Testis (tissue), 3 donors: ENCODE measurements around the gene ITGA8. TPM values are rescaled to one million over a fixed set of nuclear protein-coding genes. Genes with fewer than 3 reads are reported as not detected.

Experiments
- DNase-seq: peaks from one replicate; pipeline ENCODE4 v3.0.0-alpha.2; 2019
- H3K27ac ChIP-seq, 2 donors: fragments of 200-600 bp; sonication (generic); one replicate each; pipeline ENCODE4 v1.5.1; 2019
- H3K27me3 ChIP-seq: fragments of 200-600 bp; sonication (generic); one replicate; pipeline ENCODE4 v1.5.1; 2019
- H3K36me3 ChIP-seq: fragments of 200-600 bp; sonication (generic); one replicate; pipeline ENCODE4 v1.5.1; 2017; ENCODE audit warnings: low read depth; ENCODE audit errors: missing control alignments
- H3K4me1 ChIP-seq: fragments of 200-600 bp; sonication (generic); one replicate; pipeline ENCODE4 v1.5.1; 2019
- H3K4me3 ChIP-seq, 2 donors: fragments of 200-600 bp; sonication (generic); one replicate each; pipeline ENCODE4 v1.5.1; 2017 to 2019
- H3K9me3 ChIP-seq: fragments of 200-600 bp; sonication (generic); one replicate; pipeline ENCODE4 v1.5.1; 2017
- POLR2A ChIP-seq: fragments of 450-650 bp; IDR thresholded peaks from one replicate; pipeline ENCODE4 v1.6.1; 2017; ENCODE audit warnings: antibody characterized with exemption, mild to moderate bottlenecking, moderate library complexity
- WGBS, 2 donors: methylation state at CpG; one replicate each; pipeline ENCODE4 v1.1.5; 2018; 5-methylcytosine and 5-hydroxymethylcytosine counted together
- intact Hi-C: fragments of 100-400 bp; cut with DNase I; formaldehyde crosslinking; loops from one replicate; pipeline ENCODE4 v1.15.1; 2023; ENCODE audit warnings: low total_unique reads
- polyA plus RNA-seq: library from polyadenylated mRNA; stranded (reverse); fragments of 350-450 nt; fragmentation: Illumina TruSeq; extraction: RNeasy Lipid Tissue Mini Kit (QIAGEN cat#74804); gene quantifications from one replicate; pipeline ENCODE4 v1.2.3, GENCODE V29; 2014; ENCODE audit warnings: low read depth, low replicate concordance; ENCODE audit not compliant: insufficient read depth
- total RNA-seq, 2 donors: library from RNA; depleted of rRNA; stranded (reverse); fragments of >200 nt; gene quantifications; one replicate each; pipeline ENCODE4 v1.2.3, GENCODE V29; 2016
- TF ChIP-seq, protein P1 (sequence below), 3 experiments: fragments of 450-650 bp in 2 of 3; fragments of 200-600 bp in 1 of 3; sonication (generic) in 1 of 3; IDR thresholded peaks; one replicate each; pipeline ENCODE4 v1.5.1; 2016 to 2019; ENCODE audit warnings: antibody characterized with exemption in 3 of 3, mild to moderate bottlenecking in 2 of 3, moderate library complexity in 1 of 3

Gene ITGA8
- total and polyA plus RNA-seq, 3 donors from 2014 or later, result 0.68 to 6.9 (median 0.79) TPM

DNA sequence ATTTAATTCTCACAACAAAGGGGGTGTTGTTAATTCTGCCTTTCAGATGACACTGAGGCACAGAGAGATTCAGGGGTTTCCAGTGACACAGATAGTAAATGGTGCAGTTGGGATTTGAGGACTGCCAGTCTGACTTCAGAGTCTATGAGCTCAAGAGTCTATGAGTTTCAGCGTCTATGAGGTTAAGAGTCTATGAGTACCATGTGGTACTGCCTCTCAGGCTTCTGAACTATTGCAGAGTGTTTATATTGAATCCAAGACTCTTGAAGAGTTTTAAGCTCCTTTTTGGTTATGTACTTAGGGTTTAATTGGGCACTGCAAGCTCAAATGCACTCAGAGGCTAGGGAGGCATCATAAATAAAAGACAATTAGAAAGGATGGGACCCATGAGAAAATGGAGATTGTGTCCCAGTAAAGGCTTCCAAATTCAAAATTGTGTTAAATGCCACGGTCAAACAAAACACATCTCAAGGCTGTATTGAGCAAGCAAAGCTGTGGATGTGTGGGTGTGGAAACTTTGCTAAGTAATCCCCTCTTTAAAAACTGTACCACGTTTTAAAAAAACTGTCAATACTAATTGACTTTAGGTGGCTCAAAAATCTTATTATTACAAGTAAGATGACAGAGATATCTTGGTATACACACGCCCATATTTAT, 224.7 kb downstream of the ITGA8 start:
- no peak overlapping the region for H3K4me3 ChIP-seq
- intact Hi-C loops, result no loop called here
- H3K36me3 ChIP-seq, result no peaks in the 10 kb centered on the region
- 52 to 67% methylated on average over 4 of the region's 4 CpGs for WGBS, 2 donors
- H3K27me3 ChIP-seq, result no peaks in the 10 kb centered on the region
- no peaks in the 10 kb centered on the region for H3K9me3 ChIP-seq
- H3K4me1 ChIP-seq, result no peaks in the 10 kb centered on the region
- no peak overlapping the region for H3K27ac ChIP-seq
- TF ChIP-seq, protein P1, sequence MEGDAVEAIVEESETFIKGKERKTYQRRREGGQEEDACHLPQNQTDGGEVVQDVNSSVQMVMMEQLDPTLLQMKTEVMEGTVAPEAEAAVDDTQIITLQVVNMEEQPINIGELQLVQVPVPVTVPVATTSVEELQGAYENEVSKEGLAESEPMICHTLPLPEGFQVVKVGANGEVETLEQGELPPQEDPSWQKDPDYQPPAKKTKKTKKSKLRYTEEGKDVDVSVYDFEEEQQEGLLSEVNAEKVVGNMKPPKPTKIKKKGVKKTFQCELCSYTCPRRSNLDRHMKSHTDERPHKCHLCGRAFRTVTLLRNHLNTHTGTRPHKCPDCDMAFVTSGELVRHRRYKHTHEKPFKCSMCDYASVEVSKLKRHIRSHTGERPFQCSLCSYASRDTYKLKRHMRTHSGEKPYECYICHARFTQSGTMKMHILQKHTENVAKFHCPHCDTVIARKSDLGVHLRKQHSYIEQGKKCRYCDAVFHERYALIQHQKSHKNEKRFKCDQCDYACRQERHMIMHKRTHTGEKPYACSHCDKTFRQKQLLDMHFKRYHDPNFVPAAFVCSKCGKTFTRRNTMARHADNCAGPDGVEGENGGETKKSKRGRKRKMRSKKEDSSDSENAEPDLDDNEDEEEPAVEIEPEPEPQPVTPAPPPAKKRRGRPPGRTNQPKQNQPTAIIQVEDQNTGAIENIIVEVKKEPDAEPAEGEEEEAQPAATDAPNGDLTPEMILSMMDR (IDR thresholded peaks at IDR 0.05), result no peak
- no peak for TF ChIP-seq POLR2A
- DNase-seq, result no peak

DNA sequence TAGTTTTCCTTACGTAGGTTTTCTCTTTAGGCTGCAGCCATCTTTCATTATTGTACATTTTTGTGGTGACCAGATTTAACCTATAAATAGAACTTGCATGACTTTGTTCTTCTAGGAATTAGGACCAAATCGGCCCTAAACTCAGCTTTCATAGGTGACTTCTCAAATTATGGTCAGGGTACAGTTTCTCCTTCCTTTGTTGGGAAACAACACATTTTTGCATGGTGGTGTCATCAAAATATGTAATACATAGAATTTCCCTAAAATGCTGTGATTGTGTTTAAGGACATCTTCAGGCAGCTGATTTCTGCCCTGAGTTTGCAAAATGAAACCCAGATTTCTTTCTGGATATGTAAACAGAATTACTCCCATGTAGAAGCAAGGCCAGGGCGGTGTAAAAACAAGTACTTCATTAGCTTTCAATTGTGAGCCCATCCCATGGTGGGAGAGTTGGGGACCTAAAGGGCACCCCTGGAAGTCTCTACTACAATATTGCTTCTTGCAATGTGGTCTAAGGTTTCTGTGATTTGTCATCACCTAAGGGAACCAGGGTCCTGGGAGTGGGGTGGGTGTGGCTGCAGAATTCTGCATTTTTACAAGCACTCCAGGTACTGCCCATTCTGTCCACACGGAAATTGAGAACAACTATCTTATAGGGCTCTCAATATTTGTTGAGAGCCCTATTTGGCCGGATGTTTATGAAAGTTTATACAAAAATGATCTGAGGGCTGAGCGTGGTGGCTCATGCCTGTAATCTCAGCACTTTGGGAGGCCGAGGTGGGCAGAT, 227.7 kb downstream of the ITGA8 start:
- H3K4me3 ChIP-seq, result no peak overlapping the region
- no peaks in the 10 kb centered on the region for H3K27me3 ChIP-seq
- no peaks in the 10 kb centered on the region for H3K36me3 ChIP-seq
- no peaks in the 10 kb centered on the region for H3K4me1 ChIP-seq
- 95 to 96% methylated on average over 7 of the region's 7 CpGs for WGBS, 2 donors
- TF ChIP-seq, protein P1 (IDR thresholded peaks at IDR 0.05), result no peak
- no peak for TF ChIP-seq POLR2A
- intact Hi-C loops, result no loop called here
- no peak overlapping the region for H3K27ac ChIP-seq
- no peaks in the 10 kb centered on the region for H3K9me3 ChIP-seq
- no peak for DNase-seq

DNA sequence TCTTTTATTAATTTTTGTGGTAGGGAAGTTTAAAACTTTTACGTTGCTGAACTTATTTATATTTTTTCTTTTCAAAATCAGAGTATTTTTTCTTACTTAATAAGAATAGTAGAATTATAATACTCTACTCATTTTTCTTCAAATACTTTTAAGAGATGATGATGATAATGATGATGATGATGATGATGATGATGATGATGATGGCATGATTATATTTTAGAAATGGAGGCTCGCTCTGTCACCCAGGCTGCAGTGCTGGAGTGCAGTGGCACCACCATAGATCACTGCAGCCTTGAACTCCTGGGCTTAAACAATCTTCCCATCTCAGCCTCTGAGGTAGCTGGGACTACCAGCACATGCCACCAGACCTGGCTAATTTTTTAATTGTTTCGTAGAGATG, 230.3 kb downstream of the ITGA8 start:
- H3K4me3 ChIP-seq, result no peak overlapping the region
- H3K9me3 ChIP-seq, result no peaks in the 10 kb centered on the region
- no peaks in the 10 kb centered on the region for H3K4me1 ChIP-seq
- intact Hi-C loops, result no loop called here
- no peaks in the 10 kb centered on the region for H3K36me3 ChIP-seq
- H3K27ac ChIP-seq, result no peak overlapping the region
- no peaks in the 10 kb centered on the region for H3K27me3 ChIP-seq
- TF ChIP-seq, protein P1 (IDR thresholded peaks at IDR 0.05), result no peak
- TF ChIP-seq POLR2A, result no peak
- no peak for DNase-seq
- WGBS, 2 donors, result 96 to 97% methylated on average over 3 of the region's 3 CpGs

DNA sequence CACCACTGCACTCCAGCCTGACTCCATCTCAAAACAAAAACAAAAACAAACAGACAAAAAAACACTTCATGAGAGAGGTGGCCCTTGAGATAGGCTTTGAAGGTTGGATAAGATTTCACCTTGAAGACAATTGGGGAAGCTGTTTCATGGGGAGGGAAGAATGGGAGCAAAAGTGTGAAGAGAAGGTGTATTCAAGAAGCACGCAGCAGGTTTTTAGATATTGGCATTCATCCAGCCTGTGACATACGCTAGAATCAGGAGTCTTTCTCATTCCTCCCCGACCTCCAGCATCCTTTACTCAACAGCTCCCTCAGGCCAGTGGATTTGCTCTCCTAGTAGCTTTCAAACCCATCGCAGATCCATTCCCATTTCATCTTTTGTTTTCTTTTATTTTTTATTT, 232.3 kb downstream of the ITGA8 start:
- no peak for DNase-seq
- no peak for TF ChIP-seq POLR2A
- TF ChIP-seq, protein P1 (IDR thresholded peaks at IDR 0.05), result no peak
- Histone ChIP-seq H3K27me3 (no peaks in the 10 kb centered on the region), H3K4me1 (no peaks in the 10 kb centered on the region), H3K9me3 (no peaks in the 10 kb centered on the region), H3K27ac (no peak overlapping the region), H3K4me3 (no peak overlapping the region), H3K36me3 (no peaks in the 10 kb centered on the region)
- WGBS, 2 donors, result 59 to 71% methylated on average over 4 of the region's 4 CpGs
- intact Hi-C loops, result no loop called here
